Measurements from ENCODE around the gene RTKN2.

Gene RTKN2

DNA sequence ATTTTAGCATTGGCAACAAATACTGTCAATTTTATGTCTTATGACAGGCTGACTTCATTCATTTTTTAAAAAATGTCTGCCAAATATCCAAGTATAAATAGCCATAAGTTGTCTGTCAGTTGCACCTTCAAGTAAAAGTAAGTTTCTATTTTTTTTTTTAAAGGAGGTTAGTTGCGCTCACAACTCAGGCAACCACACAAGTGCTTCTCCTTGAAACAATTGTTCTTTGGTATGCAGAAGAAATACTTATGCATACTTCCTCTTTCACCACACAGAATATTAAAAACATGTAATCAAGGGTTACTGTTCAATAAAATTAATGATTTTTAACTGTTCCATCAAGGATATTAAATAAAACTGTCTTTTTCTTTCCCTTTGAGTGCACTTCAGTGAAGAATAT lies 97.9 kb downstream of the RTKN2 start:
- DNase-seq: no peak

DNA sequence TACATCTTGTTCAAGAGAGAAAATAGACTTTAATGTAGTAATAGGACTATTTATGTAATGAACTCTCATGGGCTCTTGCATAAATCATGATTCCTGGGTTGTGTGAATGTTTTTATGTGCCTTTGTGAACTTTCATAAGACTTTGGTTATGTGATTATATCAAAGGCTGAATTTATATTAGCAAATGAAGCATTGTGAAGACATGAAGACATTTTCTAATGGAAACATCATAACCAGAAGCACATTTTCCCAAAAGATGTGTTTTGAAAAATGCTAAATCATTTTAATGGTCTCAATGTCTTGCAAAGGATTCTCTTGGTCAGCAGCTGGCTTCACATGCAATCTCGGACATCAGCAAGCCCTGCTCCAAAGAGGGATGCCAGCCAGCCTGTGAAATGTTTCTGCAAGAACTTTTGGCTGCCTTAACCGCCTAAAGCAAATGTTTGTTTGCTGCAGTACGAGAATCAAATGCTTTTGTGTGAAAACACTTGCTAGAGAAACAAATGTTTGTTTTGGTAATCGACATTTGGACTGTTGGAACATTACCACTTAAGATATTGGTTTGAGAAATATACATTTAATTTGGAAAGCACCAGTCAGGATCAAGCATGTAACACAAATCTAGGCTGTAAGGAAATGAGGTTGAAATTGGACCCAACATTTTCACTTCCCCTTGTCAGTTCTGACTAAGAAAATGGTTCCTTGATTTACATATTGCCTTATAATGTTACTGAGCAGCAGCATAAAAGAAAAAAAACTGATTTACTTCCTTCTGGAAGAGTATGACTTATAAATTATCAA lies 102.1 kb downstream of the RTKN2 start:
- no peak for DNase-seq

DNA sequence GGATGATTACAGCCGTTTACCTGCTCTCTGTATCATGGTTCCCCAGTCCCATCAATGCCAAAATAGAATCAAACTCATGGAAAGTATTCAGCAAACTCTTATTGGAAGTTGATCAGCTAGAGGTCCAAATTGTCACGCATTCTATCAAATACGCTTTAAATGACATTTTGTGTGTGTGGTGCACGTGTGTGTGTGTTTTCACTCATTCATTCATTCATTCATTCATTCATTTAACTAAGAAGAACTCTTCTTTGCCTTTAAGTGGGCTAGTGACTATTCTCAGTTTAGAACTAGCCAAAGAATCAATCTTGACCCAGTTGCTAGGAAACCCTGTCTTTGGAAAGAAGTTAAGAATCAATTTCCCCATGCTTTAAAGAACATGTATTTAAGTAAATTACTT lies 102.8 kb downstream of the RTKN2 start:
- no peak for DNase-seq

DNA sequence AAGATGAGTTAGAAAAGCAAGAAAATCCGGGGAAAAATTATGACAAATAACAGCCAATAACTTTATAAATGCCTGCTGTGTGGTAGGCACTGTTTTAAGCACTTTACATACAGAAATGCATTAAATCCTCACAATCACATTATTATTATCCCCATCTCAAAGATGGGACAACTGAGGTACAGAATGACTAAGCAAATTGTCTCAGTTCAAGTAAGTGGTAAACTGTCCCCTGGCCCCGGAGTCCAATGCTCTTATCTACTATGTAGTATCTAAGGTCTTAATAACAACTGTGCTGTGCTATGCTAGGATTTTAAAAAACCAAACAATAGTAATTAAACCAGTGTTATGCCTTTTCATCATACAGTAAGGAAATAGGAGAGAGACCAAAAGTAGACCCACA lies 105.6 kb downstream of the RTKN2 start:
- no peak for DNase-seq

DNA sequence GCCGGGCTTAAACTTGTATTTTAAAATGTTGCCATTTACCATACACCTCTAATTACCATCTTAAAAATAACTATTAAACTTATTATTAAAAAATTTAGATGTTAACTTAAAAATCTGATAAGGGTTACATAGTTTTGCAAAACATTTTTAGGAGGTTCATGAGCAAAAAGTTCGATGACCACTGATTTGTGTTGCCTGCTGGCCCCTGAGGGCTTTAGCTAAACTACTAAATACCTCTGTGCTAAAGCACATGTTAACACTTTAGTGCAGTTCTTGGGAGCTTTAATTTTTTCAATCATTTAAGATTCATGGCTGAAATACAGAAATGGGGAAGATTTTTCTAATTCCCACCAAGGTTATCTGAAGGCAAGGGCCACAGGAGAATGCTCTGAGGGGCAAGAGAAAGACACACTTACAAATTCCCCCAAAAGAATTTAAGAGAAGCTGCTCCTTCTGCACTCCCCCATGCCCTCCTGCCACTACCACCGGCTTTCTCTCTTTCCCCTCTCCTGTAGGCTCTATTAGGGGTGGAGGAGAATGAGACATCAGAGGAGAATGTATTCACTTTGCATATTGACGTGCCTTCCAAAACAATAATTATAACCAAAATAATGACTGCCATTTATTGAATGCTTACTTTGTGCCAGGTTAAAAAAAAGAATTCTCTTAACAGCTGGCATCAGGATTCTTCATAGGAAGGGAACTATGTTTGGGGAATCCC lies 106.2 kb downstream of the RTKN2 start:
- DNase-seq: peak; percentile 16

DNA sequence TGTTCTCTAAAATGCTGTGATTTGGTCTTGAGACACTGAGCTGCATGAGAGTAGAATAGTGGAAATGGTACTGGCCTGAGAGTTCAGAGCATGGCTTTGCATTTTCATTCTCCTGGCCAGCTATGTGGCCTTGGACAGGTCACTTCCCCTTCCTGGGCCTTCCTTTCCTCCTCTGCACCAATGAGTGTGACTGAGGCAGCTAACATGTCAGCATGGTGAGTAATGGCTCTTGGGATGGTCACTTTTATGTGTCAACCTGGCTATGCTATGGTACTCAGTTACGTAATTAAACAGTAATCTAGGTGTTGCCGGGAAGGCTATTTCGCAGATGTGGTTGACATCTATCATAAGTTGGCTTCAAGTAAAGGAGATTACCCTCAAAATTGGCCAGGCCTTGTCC lies 109.3 kb downstream of the RTKN2 start:
- no peak for DNase-seq

DNA sequence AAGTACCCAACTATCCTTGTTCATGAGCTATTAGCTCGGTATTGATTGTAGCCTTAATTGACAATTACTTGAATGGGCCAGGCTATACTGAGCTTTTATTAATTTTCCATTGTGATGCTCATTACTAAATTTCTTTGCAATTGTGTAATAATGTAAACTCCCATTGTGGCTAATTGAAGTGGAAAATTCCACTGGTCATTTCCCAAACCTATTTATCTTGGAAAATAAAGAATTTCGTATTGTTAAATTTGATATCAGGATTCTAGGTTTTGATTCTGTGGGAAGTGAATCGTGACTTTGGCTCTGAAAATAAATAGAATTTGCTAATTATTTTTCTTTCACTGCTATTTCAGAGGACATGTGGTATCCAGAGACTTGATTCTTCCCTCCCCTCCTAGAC lies 111.0 kb downstream of the RTKN2 start:
- DNase-seq: no peak

DNA sequence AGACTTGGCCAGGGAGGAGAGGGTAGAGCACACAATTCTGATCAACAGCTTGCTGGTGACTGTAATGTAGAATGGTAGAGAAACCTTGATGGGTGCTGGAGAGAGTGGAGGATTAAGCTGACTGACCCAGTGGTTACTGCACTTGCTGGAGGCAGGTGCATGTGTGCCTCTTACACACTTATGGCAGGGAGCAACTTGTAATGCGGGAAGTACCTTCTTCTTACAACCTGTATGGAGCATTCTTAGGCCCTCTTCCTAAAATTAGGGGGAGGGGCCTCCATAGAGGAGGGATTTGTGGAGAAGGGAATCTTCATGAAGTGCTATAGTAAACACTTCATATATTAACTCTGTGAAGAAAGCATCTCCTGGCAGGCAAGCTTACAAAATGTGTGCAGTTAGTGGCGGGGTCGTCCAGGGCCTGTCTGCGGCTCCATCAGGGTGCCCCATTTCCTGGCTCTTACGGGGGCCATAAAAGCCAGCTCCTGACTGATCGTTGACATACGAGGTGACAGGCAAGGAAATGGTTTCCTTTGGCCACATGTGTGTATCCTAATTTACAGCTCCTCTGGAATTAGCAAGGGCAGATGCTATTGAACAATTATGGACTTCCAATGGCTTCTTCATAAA lies 113.5 kb downstream of the RTKN2 start:
- no peak for DNase-seq

DNA sequence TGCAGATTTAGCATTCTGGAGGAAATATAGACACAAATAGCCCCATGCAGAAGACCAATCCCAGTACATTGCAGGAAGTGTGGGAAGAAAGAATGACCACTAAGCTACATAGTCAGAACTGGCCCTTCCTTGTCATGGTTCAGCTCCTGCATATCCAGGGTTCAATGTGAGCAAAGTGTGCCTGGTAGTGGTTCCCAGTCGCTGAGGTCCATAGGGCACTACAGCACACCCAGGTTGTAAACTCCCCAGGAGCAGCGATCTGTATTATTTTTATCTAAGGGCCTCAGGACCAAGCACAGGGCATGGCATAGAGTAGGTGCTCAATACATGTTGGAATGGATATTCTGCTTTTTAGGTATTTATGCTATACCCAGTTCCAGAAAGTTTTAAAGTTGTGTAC lies 114.4 kb downstream of the RTKN2 start:
- DNase-seq: no peak

DNA sequence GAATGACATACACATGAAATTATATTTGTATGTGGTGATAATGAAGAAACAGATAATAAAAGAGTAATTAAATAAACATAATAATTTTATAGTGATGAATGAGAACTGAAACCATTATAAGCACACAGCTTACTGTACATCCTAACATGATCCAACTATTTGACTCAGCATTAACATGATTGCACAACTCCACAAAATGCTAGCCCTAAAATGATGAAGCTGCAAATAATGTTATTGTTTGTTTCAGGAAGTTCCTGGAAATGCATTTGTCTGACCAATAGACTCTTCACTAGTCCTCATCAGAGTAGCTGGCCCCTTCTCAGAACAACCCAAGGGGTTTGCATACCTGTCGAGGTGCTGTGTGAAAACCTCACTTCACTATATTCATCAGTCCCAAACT lies 115.5 kb downstream of the RTKN2 start:
- DNase-seq: no peak

DNA sequence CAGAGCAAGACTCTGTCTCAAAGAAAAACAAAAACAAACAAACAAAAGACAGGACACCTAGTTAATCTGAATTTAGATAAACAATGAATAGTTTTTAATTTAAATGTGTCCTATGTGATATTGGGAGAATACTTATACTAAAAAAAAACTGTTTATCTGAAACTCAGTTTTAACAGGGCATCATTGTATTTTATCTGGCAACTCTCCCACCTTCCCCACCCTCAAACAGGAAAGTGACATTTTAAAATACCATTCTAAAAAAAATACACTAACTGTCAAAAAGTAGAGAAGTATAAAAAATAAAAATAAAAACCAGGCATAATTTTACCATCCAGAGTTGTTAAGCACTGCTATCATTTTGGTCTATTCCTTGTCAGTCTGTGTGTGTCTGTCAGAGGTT lies 119.0 kb downstream of the RTKN2 start:
- no peak for DNase-seq

DNA sequence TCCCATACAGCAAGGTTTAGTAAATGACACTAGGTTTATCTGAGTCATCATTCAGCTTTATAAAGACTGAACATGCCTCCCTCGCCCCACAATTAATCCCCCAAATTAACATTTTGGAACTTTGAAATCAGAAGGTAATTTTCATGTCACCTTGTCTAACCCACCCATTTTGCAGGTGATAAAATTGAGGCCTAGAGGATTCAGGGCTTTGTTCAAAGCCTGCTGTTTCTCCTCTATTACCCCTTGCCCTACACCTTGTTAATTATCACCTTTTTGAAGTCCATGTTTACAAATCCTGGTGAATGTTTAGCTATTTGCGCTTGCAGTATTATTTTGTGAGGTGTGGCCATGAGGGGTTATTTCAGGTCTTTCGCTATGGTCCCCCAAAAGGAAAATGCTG lies 120.5 kb downstream of the RTKN2 start:
- DNase-seq: no peak

DNA sequence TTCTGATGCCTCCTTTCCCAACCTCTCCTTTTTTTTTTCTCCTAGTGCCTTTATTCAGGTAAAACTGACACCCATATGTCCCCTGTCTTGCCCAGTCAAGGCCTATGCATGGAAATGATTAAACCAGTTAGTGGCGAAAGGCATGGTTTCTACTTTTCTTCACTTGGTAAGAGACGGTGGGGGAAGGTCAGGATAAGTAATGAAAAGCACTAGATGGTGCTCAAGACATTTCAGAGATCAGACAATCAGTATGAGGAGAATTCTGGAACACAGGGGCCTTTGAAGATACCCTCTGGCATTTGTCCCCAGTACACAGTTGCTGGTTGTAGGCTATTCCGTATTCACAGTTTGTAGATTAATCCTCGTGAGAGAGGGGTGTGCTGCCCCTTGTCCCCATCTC lies 121.2 kb downstream of the RTKN2 start:
- no peak for DNase-seq

DNA sequence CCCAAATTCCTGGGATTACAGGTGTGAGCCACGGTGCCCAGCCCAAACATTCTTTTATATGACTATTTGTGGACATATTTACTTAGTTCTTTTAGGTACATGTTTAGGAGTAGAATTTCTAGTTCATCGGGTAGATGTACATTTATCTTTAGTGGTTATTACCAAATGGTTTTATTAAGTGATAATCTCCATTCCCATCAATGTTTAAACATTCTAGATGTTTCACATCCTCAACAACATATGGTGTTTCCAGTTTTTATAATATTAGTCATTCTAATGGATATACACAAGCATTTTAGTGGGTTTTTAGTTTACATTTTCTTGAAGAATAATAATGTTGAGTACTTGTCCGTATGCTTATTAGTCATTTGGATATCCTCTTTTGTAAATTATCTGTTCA lies 131.7 kb downstream of the RTKN2 start:
- DNase-seq: no peak

DNA sequence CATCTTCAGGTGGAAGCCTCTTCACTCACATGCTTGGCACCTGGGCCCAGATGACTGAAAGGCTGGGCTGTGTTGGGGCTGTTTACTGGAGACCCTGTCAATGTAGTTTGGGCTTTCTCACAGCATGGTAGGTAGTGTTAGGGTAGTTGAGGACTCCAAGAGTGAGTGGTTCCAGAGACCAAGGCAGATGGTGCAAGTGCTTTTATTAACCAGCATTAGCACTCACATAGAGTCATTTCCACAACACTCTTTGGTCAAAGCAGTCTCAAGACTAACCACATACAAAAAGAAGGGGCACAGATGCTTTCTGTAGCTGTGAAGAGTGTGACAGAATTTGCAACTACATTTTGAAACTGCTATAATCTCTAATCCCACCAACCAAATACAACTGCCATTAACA lies 135.0 kb downstream of the RTKN2 start:
- DNase-seq: no peak

Data from NCI-H1048 (cell line).